Endothelial cell of umbilical vein (primary cell): ENCODE results near the gene PKHD1. TPM values are rescaled to one million over a fixed set of nuclear protein-coding genes. Genes with fewer than 3 reads are reported as not detected.

Source experiments
- BruUV-seq: library from RNA; stranded (reverse); fragments of 400-500 nt; replicated peaks from 2 replicates; lab custom pipeline; 2021; lab: Mats Ljungman, UMichigan
- CTCF ChIA-PET: fragments of 300-600, 350-600 bp; sonication (Branson Sonifier 250); formaldehyde crosslinking; loops from one replicate; lab custom pipeline; 2021; ENCODE audit warnings: antibody characterized with exemption, inconsistent platforms; lab: Charles Lee
- POLR2A ChIA-PET: fragments of 300-600, 350-600 bp; sonication (Branson Sonifier 250); formaldehyde crosslinking; loops from one replicate; lab custom pipeline; 2021; ENCODE audit warnings: antibody characterized with exemption, inconsistent platforms; lab: Charles Lee
- DNase-seq: peaks from one replicate; pipeline ENCODE4 v3.0.0-alpha.2; 2011; ENCODE audit warnings: low read depth, low spot score
- FAIRE-seq: peaks from 2 replicates; lab custom pipeline; 2011; peaks lifted over from hg19 to GRCh38; lab: Jason Lieb, UNC
- H2AFZ ChIP-seq: 2 replicates; pipeline ENCODE4 v1.6.0; 2012; ENCODE audit warnings: low read depth, low read length, control low read depth, inconsistent platforms
- H3K27ac ChIP-seq: 2 replicates; pipeline ENCODE4 v1.5.1; 2011; ENCODE audit warnings: low read depth, mild to moderate bottlenecking, control low read depth, low read length, moderate library complexity; ENCODE audit not compliant: insufficient read depth
- H3K27me3 ChIP-seq, 2 experiments: 2 replicates each; pipeline versions ENCODE4 v1.6.0 to v1.6.1; 2011; ENCODE audit warnings: low read length in 2 of 2, mixed read lengths in 1 of 2; ENCODE audit not compliant: control insufficient read depth in 2 of 2, insufficient read depth in 2 of 2
- H3K36me3 ChIP-seq, 2 experiments: 2 replicates in 1 of 2; 3 replicates in 1 of 2; pipeline ENCODE4 v1.5.1; 2011; ENCODE audit warnings: low read length in 2 of 2, mild to moderate bottlenecking in 1 of 2, moderate library complexity in 1 of 2; ENCODE audit not compliant: control insufficient read depth in 2 of 2, insufficient read depth in 2 of 2; ENCODE audit errors: extremely low read depth in 1 of 2
- H3K4me1 ChIP-seq: 3 replicates; pipeline ENCODE4 v1.5.1; 2011; ENCODE audit warnings: mild to moderate bottlenecking, low read length; ENCODE audit not compliant: control insufficient read depth, insufficient read depth; ENCODE audit errors: extremely low read depth
- H3K4me2 ChIP-seq: 2 replicates; pipeline ENCODE4 v1.6.1; 2011; ENCODE audit warnings: low read length, control low read depth, mixed read lengths; ENCODE audit not compliant: insufficient read depth
- H3K4me3 ChIP-seq, 3 experiments: fragments of 200-600 bp in 1 of 3; sonication (generic), shearing (Covaris generic) in 1 of 3; replicated peaks in 1 of 3; 2 replicates each; pipeline ENCODE4 v1.5.1; 2011 to 2016; ENCODE audit warnings: control low read depth in 3 of 3, low read length in 3 of 3, mild to moderate bottlenecking in 2 of 3, inconsistent platforms in 1 of 3, low read depth in 1 of 3, moderate library complexity in 1 of 3; ENCODE audit not compliant: insufficient read depth in 1 of 3
- H3K79me2 ChIP-seq: 2 replicates; pipeline ENCODE4 v1.6.0; 2012; ENCODE audit warnings: low read length, inconsistent platforms; ENCODE audit not compliant: control insufficient read depth, insufficient read depth
- H3K9ac ChIP-seq: replicated peaks from 2 replicates; pipeline ENCODE3; 2011; ENCODE audit warnings: low read length, control low read depth; ENCODE audit not compliant: insufficient read depth; ENCODE audit errors: extremely low read depth
- H3K9me1 ChIP-seq: replicated peaks from 3 replicates; pipeline ENCODE4 v1.6.0; 2011; ENCODE audit warnings: mild to moderate bottlenecking, low read length; ENCODE audit not compliant: control insufficient read depth, insufficient read depth; ENCODE audit errors: extremely low read depth
- H3K9me3 ChIP-seq: replicated peaks from 2 replicates; pipeline ENCODE4 v1.5.1; 2012; ENCODE audit warnings: low read length, inconsistent platforms; ENCODE audit not compliant: control insufficient read depth, insufficient read depth
- H4K20me1 ChIP-seq: replicated peaks from 2 replicates; pipeline ENCODE3; 2011; ENCODE audit warnings: mild to moderate bottlenecking, low read length; ENCODE audit not compliant: control insufficient read depth, insufficient read depth; ENCODE audit errors: extremely low read depth
- EZH2 ChIP-seq: IDR thresholded peaks from 2 replicates; pipeline ENCODE4 v1.6.1; 2012; ENCODE audit warnings: borderline replicate concordance, low read depth, mild to moderate bottlenecking, moderate library complexity, low read length, inconsistent platforms; ENCODE audit not compliant: severe bottlenecking
- FOS ChIP-seq: IDR thresholded peaks from 2 replicates; pipeline ENCODE4 v1.6.1; 2011; ENCODE audit warnings: mild to moderate bottlenecking, low read length, moderate library complexity, borderline replicate concordance; ENCODE audit not compliant: insufficient read depth
- GATA2 ChIP-seq: IDR thresholded peaks from 2 replicates; pipeline ENCODE4 v1.7.0; 2011; ENCODE audit warnings: low read depth, mild to moderate bottlenecking, moderate library complexity, mixed read lengths, low read length; ENCODE audit not compliant: insufficient read length, insufficient read depth
- JUN ChIP-seq: IDR thresholded peaks from 2 replicates; pipeline ENCODE4 v1.6.1; 2011; ENCODE audit warnings: borderline replicate concordance, low read depth; ENCODE audit not compliant: insufficient read length, insufficient read depth
- MYC ChIP-seq: IDR thresholded peaks from one replicate; pipeline ENCODE4 v1.6.1; 2011; ENCODE audit warnings: mild to moderate bottlenecking, low read depth, low read length
- POLR2A ChIP-seq: IDR thresholded peaks from 2 replicates; pipeline ENCODE4 v1.6.1; 2012; ENCODE audit warnings: low read depth, mild to moderate bottlenecking, control low read depth, low read length
- POLR2AphosphoS5 ChIP-seq: IDR thresholded peaks from 2 replicates; pipeline ENCODE4 v1.6.1; 2012; ENCODE audit warnings: low read depth, mild to moderate bottlenecking, control low read depth, low read length, moderate library complexity; ENCODE audit not compliant: insufficient read depth
- dilution Hi-C: fragments of 300-500 bp; cut with MboI; formaldehyde crosslinking; loops from one replicate; pipeline ENCODE4 v1.15.0; 2019; ENCODE audit warnings: low sequenced_read_pairs; ENCODE audit not compliant: extremely low pct_ligation_motif_present
- intact Hi-C: fragments of 100-400 bp; cut with micrococcal nuclease; formaldehyde crosslinking; loops from one replicate; pipeline ENCODE4 v1.10.0; 2022
- polyA plus RNA-seq, 4 experiments: library from polyadenylated mRNA; depleted of rRNA in 3 of 4; stranded (reverse) in 3 of 4; unstranded in 1 of 4; fragments of >200 nt; gene quantifications; 2 replicates each; pipeline versions ENCODE4 v1.2.1 to v1.2.3, GENCODE V29; 2011 to 2012; ENCODE audit warnings: missing spikeins in 1 of 4
- total RNA-seq: library from RNA; stranded (reverse); gene quantifications from 2 replicates; pipeline ENCODE4 v1.2.3, GENCODE V29; 2021
- TF ChIP-seq, protein P1 (sequence below): IDR thresholded peaks from 2 replicates; pipeline ENCODE4 v1.6.1; 2011; ENCODE audit not compliant: insufficient read depth, insufficient read length
- TF ChIP-seq, protein P2 (sequence below), 2 donors: IDR thresholded peaks; 1 replicate in 1 of 2; 2 replicates in 1 of 2; pipeline ENCODE4 v1.5.1; 2011; ENCODE audit warnings: low read length in 2 of 2, mild to moderate bottlenecking in 2 of 2, moderate library complexity in 2 of 2, control low read depth in 1 of 2, inconsistent platforms in 1 of 2, low read depth in 1 of 2; ENCODE audit not compliant: insufficient read depth in 1 of 2; ENCODE audit errors: extremely low read depth in 1 of 2

The PKHD1 gene
- total and polyA plus RNA-seq, 2 donors (not counting 3 experiments of a cell fraction or from before 2014, with no cell fraction given) = not detected

DNA sequence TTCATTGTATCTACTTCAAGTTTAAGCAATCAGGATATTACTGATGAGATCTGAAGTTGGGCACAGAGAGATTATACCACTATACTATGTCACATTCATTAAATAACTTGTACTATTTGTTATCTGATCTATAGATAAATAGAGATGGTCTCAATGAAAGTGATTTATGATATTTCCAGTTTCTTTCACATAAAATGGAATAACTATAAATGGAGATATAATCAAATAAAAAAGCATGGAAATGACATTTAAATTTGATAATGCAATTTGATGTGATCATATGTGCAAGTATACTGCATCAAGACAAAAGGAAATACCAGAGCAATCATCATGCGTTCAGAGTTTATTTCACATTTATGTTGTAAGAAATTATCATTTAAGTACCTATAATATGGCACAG is 368.9 kb downstream of the PKHD1 start:
- DNase-seq = no peak
- Histone ChIP-seq H3K27me3 (no peaks in the 10 kb centered on the region), H3K9me3 (peaks cover 4% of the 10 kb centered on the region), H2AFZ (no peak overlapping the region), H3K9me1 (no peaks in the 10 kb centered on the region), H3K4me3 (no peak overlapping the region), H3K4me1 (no peaks in the 10 kb centered on the region), H3K27ac (no peak overlapping the region), H4K20me1 (no peaks in the 10 kb centered on the region), H3K79me2 (no peaks in the 10 kb centered on the region), H3K36me3 (no peaks in the 10 kb centered on the region), H3K9ac (no peak overlapping the region), H3K4me2 (no peak overlapping the region)
- CTCF ChIA-PET = no interaction called here
- intact Hi-C loops (no loop called here), dilution Hi-C loops (no loop called here)
- no peak for TF ChIP-seq JUN
- TF ChIP-seq, protein P1, sequence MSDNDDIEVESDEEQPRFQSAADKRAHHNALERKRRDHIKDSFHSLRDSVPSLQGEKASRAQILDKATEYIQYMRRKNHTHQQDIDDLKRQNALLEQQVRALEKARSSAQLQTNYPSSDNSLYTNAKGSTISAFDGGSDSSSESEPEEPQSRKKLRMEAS = no peak
- TF ChIP-seq MYC = no peak
- TF ChIP-seq POLR2A = no peak
- no peak for TF ChIP-seq GATA2
- TF ChIP-seq FOS = no peak
- TF ChIP-seq, protein P2, sequence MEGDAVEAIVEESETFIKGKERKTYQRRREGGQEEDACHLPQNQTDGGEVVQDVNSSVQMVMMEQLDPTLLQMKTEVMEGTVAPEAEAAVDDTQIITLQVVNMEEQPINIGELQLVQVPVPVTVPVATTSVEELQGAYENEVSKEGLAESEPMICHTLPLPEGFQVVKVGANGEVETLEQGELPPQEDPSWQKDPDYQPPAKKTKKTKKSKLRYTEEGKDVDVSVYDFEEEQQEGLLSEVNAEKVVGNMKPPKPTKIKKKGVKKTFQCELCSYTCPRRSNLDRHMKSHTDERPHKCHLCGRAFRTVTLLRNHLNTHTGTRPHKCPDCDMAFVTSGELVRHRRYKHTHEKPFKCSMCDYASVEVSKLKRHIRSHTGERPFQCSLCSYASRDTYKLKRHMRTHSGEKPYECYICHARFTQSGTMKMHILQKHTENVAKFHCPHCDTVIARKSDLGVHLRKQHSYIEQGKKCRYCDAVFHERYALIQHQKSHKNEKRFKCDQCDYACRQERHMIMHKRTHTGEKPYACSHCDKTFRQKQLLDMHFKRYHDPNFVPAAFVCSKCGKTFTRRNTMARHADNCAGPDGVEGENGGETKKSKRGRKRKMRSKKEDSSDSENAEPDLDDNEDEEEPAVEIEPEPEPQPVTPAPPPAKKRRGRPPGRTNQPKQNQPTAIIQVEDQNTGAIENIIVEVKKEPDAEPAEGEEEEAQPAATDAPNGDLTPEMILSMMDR (IDR thresholded peaks at IDR 0.05; ENCODE audit: extremely low read depth in 1 of 2, insufficient read depth in 1 of 2, low read depth in 1 of 2, low read length in 2 of 2) = no peak
- TF ChIP-seq POLR2AphosphoS5 = no peak
- TF ChIP-seq EZH2 = no peak
- no peak for FAIRE-seq
- no TSS peak for BruUV-seq
- POLR2A ChIA-PET = no interaction called here
